Inflammatory macrophage treated with lipopolysaccharide for 1 hour (primary cell): ENCODE data around the gene TEX264.
"Not testable (repeated sequence)": the region's sequence is repeated elsewhere in the genome, so short reads cannot be mapped to it uniquely, and the experiment has no call there.

Experiments
- DNase-seq, 2 donors: peaks; one replicate each; pipeline ENCODE4 v3.0.0-alpha.2; 2020 to 2022

TEX264 gene

DNA sequence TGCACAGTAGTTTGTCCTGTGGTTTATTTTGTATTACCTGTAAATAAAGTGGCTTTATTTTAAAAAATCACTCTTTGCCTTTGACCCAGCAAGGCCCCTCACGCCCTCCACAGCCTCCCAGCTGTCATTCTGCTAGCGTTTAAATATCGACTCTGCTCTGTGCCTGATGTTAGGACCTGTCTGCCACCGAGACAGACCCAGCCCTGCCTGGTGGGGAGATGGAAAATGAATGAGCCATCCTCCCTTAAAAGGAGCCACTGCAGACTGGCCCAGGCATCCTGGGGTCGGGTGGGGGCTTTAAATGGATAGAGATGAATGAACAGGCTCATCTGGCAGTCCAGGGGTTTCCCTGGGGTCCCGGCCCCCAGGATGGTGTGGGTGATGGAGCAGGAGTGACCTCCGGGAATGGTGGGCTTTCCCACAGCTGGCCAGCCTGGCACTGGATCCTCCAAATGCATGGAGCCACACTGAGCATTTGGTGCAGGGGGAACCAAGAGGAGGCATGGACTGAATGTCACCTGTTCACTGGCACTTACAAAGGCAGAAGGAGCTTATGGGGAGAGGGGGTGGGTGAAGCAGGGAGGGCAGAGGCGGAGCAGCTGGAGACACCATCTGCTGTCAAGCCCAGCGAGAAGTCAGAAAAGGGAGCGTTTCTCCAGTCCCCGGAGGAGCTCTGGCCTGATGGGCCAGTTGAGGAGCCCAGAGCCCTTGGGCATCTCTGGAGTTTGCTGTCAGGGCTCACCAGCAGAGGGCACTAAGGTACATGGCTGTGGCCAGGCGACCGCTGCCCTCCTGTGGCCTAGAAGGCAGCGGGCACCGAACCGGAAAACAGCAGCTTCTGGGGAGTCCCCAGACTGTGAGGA lies 47.7 kb downstream of the TEX264 start:
- DNase-seq: peak; percentile 72 to 92

DNA sequence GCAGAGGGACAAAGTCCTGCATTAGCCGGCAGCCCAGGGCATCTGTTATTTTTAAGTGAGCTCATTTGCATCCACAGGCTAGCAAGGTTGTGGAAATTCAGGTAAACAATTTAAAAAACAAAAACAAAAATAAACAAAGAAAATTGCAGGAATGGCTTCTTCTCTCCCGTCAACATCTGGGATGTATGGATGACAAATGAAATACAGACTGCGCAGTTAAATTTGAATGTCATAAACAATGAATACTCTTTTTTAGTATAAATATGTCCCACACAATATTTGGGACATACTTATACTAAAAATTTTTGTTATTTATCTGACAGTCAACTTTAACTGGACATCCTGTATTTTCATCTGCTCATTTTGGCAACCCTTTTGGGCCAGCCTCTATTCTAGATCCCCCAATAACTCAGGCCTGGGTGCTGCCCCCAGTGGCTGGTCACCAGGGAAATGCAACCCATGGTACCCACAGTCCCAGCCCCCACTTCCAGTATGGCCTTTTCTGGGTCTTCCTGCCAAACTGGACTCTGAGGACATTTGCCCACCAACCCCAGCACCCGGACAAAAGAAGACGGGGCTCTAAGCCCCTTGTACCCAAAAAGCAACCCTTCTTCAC lies 48.5 kb downstream of the TEX264 start:
- DNase-seq: no peak

DNA sequence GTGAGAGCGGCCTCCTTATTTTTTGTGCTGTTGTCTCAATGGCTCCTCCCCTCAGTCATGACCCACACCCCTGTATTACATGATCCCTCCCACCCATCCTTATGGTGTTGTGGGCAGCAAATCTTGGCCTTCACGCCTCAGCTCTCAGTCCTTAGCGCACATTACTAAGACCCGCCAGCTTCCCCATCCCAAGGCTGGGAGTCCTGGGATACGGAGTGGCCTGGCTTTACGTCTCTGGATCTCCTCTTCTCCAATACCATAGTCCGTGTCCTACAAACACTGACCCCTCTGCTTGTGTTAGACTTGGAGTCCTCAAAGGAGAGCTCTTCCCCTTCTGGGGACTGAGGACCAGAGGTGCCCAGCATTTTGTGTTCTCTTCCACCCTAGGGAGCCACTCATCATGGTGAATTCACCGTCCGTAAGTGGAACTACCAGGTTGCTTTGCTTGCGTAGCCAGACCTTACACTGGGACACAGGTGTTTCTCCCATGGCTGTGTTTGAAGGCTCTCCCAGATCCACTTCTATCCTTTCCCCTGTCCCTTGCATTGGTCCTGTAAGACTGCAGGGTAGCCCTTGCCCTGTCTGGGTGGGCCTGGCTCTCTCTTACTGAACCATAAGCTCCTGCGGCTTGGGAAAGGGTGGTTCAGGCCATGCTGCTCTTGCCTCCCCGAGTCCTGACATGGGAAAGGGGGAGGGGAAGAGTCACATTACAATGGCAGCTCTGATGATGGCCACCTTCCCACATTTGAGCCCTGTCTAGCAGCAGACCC lies 49.4 kb downstream of the TEX264 start:
- DNase-seq: no peak

DNA sequence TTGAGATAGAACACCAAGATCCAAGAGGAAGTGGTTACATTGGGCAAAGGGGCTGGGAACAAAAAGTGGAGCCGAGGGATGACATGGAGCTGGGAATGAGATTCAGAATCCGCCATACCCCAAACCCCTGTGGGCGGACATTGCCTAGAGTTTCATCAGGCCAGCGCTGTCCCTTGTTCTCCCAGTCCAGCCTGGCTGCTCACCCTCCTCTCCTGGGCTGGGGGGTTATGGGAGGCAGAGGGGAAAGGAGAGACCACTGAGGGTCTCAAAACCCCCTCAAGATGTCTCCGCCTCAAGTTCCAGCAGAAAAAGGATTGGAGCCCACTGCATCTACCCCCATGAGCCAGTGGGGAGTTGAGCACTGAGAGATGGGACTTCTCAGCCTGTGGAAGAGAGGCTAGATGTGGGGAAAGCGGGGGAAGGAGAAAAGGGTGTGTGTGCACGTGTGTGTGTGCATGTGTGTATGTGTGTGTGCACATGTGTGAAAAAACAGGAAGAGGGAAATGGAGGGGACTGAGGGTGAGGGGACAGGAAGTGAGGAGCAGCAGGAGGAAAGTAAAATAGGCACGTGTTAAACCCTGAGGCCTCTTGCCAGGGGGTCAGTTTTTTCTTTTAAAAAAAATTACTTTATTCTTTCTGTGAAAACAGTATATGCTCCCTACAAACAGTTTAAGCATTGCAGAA lies 50.2 kb downstream of the TEX264 start:
- no peak for DNase-seq

DNA sequence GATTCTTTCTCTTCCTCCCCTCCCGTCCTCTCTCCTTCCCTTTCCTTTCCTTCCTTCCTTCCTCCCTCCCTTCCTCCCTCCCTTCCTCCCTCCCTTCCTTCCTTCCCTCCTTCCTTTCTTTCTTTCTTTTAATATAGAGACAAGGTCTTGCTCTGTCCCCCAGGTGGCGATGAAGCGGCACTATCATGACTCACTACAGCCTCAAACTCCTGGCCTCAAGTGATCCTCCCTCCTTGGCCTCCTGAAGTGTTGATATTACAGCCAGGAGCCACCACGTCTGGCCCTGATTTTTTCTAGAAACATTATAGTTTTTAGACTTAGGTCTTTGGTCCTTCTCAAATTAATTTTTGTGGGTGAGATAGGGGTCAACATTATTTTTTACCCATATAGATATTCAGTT lies 51.3 kb downstream of the TEX264 start:
- DNase-seq: no peak

DNA sequence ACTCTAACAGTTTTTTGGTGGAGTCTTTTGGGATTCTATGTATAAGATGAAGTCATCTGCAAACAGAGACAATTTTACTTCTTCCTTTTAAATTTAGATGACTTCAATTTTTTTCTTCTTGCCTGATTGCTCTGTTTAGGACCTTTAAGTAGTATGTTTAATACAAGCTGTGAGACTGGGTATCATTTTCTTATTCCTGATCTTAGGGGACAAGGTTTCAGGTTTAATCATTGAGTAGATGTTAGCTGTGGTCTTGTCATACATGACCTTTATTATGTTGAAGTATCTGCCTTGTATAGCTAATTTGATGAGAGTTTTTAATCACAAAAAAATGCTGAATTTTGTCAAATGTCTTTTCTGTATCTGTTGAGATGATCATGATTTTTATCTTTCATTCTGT lies 56.4 kb downstream of the TEX264 start:
- no peak for DNase-seq

DNA sequence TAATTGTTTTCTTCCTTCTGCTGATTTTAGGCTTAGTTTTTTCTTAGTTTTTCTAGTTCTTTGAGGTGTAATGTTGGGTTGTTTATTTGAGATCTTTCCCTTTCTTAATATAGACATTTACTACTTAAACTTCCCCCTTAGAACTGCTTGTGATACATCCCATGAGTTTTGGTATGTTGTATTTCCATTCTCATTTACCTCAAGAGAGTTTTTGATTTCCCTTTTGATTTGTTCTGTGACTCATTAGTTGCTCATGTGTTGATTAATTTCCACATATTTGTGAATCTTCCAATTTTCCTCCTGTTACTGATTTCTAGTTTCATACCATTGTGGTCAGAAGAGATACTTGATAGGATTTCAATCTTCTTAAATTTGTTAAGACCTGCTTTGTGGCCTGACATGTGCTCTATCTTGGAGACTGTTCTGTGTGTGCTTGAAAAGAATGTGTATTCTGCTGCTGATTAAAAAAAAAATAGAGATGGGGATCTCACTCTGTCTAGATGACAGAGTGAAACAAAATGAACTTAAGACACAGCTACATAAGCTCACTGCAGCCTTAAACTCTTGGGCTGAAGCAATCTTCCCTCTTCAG lies 58.1 kb downstream of the TEX264 start:
- no peak for DNase-seq

DNA sequence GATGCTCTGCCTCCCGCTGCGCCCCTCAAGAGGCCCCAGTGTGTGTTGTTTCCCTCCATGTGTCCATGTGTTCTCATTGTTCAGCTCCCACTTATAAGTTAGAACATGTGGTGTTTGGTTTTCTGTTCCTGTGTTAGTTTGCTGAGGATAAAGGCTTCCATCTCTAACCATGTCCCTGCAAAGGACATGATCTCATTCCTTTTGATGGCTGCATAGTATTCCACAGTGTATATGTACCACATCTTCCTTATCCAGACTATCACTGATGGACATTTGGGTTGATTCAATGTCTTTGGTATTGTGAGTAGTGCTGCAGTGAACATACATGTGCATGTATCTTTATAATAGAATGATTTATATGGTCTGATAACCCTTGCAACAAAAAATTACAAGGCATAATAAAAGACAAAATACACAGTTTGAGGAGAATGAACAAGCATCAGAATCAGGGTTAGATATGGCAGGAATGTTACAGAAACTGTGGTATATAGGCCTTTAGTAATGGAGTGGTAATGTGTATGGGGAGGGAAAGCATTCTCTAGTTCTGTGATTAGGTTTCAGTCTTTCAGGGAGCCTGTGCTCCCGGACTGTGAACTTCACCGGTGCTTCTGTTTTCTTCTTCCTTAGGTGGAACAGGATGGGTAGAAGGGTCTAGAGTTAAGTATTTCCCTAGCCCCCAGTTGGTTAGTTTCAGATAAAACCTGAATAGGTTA lies 63.0 kb downstream of the TEX264 start:
- no peak for DNase-seq

DNA sequence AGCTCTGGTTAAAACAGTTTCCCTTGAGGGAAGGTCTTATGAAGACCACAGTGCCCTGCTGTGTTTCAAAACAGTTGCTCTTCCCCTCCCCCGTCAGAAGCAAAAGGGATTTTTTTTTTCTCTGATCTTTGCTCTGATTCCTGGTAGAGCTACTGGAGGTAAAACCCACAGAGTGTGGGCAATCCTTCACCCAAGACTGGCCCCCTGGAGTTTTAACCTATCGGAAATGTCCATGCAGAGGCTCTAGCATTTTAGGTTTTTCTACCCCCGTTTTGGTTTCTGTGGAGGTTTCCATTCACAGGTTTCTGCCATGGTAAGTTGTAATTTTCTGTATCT lies 63.5 kb downstream of the TEX264 start:
- no peak for DNase-seq

DNA sequence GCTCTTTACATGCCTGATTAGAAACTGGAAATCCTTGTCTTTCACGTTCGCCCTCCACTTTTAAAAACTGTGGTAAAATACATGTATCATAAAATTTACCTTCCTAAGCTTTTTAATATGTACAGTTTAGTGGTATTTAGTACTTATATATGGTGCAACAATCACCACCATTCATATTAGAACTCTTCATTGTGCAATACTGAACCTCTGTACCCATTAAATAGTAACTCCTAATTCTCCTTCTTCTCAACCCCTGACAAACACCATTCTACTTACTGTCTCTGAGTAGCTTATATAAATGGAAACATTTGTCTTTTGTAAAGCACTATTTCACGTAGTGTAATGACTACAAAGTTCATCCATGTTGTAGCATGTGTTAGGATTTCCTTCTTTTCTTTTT lies 64.0 kb downstream of the TEX264 start:
- no peak for DNase-seq

DNA sequence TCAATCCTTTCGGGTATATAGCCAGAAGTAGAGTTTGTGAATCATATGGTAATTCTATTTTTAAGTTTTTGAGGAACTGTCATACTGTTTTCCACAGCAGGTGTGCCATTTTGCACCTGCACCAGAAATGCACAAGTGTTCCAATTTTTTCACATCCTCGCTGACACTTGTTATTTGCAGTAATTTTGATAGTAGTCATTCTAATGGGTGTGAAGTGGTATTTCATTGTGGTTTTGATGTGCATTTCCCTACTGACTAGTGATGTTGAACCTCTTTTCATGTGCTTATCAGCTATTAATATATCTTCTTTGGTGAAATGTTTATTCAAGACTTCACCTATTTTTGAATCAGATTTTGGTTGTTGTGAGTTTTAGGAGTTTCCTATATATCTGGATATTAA lies 64.9 kb downstream of the TEX264 start:
- DNase-seq: no peak

DNA sequence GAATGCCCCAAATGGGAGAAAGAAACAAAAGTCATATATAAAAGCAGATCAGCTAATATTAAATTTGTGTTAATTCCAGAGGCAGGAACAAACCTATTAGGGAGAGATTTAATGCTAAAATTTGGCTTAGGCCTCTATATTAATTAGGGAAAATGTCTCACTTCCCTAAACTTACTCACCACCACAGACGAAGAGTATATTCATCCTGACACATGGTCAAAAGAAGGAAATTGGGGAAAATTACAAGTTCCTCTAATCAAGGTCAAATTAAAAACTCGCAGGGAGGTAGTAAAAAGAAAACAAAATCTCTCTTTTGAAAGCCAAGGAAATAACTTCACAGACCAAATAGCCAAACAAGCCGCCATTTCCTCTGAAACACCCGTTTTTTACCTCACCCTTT lies 68.1 kb downstream of the TEX264 start:
- DNase-seq: peak; percentile 52 to 56

DNA sequence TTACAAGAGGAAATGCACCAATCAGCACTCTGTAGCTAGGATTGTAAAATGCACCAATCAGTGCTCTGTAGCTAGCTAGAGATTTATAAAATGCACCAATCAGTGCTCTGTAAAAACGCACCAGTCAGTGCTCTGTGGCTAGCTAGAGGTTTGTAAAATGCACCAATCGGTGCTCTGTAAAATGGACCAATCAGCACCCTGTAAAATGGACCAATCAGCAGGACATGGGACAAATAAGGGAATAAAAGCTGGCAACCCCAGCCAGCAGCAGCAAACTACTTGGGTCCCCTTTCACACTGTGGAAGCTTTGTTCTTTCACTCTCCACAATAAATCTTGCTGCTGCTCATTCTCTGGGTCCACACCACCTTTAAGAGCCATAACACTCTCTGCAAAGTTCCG lies 71.3 kb downstream of the TEX264 start:
- DNase-seq: not testable (repeated sequence)

DNA sequence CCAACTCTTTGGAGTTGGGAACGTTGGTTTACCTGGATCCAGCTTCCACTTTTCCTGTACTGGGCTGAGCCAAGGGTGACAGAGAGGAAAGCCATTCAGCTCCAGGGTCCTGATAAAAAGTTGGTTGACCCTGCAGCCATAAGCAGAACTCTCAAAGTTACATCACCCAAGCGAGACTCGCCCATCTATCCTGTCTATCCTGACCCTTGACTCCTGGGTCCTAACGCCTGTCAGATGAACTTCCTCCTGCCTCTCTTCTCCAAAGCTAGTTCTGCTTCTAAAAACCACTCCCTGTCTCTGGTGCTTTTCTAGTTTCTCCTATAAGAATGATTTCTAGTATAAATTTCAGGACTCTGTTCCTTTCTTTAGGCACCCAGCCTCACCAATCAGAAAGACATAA lies 71.9 kb downstream of the TEX264 start:
- DNase-seq: peak; percentile 67 to 75

DNA sequence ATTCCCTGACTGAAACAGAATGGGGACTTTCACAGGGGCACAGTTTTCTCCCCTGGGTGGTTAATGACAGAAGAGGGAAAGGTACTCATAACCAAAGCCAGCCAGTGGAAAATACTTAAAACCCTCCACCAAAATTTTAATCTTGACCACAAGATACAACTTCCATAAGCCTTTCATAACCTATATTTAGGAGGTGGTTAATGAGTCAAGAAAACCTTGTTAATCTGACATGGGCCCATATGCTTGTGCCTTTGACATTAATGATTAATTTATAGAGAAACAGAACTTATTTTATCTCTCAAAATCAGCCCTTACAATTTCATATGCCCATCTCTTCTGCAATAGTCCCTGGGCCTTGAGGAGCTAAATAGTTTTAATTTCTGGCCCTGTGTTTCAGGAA lies 76.8 kb downstream of the TEX264 start:
- DNase-seq: no peak

DNA sequence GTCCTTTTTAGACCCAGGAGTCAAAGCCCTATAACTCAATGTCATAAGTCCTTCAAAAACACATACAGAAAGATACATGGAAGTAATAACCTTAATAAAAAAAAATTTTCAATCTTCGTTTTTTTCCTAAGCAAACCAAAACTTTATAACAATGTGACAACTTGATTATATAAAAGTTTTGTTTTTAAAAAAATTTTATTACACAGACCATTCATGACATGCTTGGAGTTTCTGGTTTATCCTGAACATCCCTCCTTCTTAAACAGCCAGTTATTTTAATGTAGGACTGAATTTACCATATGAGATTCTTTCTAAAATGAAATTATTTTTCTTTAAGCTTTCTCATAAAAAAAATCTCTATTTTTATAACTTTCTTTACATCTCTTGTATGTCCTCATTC lies 77.3 kb downstream of the TEX264 start:
- DNase-seq: no peak

DNA sequence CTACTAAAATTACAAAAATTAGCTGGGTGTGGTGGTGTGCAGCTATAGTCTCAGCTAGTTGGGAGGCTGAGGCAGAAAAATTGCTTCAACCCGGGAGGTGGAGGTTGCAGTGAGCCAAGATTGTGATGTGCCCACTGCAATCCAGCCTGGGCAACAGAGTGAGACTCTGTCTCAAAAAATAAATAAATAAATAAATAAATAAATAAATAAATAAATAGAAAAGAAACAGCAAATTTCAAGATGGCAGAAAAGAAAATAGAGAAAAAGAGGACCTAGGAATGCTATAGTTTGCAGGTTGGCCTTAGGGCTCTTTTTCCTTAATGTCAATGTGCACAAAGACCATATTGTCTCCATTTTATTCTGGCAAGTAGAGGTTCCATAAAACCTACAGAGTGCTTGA lies 79.8 kb downstream of the TEX264 start:
- no peak for DNase-seq

DNA sequence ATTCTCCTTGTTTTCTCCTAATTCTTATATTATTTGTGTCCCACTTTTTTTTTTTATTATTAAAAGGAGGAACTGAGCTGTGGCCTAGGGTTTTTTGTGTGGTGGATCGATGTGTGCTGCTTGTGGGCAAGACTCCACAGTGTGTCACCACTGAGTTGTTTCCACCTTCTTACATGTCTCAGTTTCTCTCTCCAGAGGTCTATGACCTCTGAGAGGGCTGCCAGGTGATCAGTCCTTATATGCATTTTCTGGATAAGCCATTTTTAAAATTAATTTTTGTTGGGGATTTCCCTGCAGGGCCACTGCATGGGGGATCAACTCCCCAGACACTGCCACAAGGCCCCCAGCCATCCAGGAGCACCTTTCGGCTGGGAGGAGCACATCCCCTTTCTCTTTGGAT lies 80.2 kb downstream of the TEX264 start:
- DNase-seq: no peak
